Right lung (tissue), 5 donors: ENCODE measurements around the gene GALNT12. TPM values are rescaled to one million over a fixed set of nuclear protein-coding genes. Genes with fewer than 3 reads are reported as not detected.
A peak's percentile ranks its signal among the peaks of the same experiment; 100 is the strongest.

ENCODE experiments used
- DNase-seq, 2 donors: peaks; one replicate each; pipeline ENCODE4 v3.0.0-alpha.2; 2013
- polyA plus RNA-seq, 5 donors: library from polyadenylated mRNA; unstranded; fragments of 120-200 nt; gene quantifications; one replicate each; pipeline versions ENCODE4 v1.2.1 to v1.2.3, GENCODE V29; 2013; ENCODE audit warnings: inconsistent platforms in 1 of 5, low replicate concordance in 1 of 5; ENCODE audit not compliant: insufficient read length in 5 of 5, insufficient read depth in 1 of 5

Gene GALNT12
- polyA plus RNA-seq, 5 donors = 16.2 to 22.1 (median 21.0) TPM

DNA sequence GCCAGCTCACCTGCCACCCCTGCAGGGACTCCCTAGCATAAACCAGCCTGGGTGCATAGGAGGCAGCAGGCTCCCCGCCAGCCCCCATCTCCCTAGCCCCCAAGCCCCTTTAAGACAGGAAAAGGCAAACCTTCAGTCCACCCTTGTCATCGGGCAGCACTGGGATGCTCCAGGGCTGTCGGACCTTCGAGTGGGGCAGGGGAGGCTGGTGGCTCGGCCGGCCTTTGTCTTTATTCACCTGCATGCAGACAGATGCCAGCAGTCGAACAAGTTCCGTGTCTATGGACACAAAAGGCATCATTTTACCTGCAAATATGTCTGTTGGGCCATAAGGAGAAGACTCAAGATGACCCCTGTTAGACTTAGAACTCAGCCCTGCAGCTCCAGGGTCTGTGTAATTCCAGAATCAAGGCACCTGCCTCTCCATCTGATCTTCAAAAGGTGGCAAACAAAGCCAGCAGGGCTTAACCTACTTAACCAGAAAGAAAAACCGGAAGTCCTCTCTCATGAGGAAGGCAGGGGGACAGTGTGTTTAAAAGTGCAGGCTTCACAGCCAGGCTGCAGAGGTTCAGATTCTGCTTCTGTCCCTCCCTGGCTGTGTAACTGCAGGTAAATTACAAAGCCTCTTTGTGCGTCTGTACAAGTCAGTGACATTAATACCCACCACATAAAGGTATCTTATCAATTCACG lies 27.3 kb upstream of the GALNT12 start:
- DNase-seq = no peak

DNA sequence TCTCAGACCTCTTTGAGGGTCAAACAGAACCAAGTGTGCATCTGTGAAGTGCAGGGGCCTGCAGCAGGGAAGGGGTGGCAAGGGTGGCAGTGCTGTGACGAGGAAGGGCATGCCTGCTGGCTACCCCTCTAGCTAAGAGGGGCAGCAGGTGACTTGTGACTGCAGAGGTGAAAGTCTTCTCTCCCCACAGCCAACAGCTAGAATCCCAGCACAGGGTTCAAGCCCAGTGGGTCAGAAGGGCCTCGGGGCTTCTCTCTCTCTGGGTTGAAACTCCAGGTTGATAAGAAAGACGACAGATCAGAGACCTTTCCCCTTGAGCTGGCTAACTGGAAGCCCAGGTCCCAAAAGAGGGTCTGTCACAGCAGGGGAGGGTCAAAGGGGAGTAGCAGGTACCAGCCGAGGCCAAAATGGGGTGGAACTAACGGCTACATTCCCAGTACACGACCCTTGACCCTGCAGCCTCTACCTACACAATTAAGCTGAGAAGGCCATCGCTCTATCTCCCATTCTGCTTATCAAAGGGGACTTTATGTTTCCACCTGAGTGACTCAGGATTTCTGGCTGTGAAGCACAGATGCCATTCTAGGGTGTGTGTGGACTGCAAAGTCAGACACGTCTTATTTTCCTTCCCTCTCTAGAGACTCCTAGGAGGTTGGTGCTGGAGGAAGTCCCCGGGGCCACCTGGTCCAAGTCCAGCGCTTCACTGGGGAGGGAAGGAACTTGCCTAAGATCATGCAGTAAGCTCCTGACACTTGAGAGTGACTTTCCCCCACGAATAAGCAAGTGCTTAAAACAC lies 25.7 kb upstream of the GALNT12 start:
- no peak for DNase-seq

DNA sequence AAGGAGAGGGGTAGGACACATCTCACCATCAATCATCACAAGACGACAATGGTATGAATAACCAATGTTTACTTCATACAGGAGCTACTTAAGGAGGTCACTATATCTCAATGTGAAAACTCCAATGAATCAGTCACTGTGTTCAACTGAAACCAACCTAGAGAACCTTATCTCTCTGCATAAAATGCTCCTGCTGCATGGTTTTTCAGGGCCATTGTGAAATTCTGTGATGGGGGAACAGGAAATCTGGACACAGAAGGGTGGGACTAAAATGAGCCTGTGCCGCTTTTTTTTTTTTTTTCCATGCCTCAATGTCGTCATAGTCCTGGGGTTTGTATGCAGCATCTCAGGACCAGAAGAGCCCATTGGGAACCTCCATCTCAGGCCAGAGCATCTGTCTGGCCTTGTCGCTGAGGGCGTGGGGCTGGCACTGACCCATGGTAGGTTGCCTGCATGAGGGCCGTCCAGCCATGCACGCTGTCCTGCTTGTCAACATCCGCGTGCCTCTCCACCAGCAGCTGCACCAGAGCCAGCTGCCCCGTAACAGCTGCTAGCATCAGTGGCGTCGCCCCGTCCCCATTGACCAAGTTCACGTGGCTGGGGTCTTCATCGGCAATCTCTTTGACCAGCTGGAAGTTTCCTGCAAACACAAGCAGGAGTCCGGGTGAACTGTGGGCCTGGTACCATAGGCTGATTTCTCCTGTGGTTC lies 23.8 kb upstream of the GALNT12 start:
- DNase-seq = no peak

DNA sequence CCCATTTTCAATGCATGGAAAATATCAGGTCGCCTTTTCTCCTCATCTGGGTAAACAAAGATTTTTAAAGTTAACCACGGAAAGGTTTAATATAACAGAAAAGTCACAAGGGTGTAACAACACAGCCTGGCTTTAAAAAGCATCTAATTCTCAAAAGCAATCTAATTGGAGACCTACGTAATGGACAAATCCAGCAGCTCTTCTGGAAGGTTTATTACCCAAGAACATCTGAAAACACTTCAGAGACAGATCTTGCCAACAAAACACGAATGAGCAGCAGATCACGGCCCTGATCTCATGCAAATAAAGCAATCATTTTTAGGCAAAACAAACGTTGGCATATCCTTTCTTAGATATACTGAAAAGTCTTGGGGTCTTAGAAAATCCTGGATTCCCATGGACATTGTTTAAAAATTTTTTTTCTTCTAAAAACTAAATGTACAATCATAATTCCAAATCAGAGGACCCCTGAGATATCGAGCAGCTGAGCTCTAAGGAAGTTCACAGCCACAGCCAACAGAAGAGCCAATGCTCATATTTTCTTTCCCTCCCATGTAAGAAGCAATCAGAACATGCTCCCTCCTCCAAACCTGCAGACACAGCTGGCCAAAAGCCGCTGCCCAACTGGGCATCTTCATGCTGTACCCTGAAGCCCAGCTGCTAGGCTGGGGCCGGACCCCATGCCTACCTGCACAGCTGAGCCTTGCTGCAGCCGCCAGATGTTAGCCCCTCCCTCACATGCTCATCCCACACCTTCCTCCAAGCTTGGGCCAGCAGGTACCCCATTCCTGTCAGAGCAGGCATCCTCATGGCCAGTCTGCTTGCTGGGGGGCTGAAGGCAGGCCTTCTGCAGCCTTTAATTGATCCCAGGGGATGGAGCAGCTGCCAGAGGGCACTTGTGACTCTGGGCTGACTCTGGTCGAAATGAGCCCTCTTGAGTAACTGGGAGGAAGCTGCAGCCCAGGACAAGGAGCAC lies 22.4 kb upstream of the GALNT12 start:
- no peak for DNase-seq

DNA sequence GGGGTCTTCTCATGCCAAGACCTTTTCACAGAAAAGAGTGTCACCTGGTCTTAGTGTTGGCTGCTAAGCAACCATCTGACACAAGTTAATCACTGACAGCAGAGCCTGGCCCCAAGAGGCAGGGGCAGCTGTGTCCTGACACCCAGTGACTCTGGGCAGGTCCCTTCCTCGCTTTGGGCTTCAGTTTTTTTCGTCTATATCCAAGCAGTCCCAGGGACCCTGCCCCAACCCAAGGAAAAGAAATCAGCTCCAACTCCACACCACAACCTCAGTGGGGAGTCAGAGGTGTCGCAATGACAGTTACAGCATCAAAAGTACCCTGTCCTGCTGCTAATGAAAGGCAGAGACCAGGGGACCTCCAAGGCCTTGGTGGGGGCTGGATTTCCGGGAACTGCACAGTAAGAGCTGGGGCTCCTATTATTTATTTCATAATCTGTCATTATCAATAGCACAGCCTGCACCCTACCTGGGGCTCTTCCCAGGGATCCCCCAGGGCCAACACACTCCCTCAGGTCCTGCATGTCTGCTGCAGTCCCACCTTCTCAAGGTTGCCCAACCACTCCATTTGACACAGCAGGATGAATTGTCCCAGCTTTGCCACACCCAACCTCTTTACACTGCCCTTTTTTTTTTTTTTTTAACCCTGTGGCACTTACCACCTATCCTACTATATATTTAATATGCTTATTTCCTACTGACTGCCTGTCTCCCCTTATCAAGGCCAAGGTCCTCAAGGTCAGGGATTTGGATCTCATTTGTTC lies 20.5 kb upstream of the GALNT12 start:
- DNase-seq = no peak

DNA sequence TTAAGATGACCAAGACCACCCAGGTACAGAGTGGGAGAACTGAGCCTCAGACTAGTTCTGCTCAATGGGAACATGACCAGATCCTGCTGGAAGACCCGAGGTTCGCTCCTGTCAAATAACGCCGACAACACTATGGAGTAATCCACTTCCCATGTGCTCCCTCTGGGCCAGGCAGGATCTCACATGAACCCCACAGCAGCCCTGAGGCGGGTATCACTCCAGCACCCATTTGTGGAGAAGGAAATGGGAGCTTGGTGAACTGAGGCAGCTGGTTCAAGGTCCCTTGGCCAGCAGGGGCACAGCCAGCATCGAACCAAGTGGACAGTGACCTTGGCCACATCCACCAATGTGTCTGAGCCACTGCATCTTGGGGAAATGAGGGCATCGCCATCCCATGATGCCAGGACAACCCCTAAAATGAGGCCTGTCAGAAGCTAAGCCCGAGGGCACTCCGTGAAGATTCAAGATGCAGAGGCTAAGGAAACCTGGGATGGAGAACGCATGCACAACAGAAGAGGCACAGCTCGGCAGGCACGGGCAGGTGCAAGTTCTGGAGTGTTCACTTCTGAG lies 19.6 kb upstream of the GALNT12 start:
- DNase-seq = no peak

DNA sequence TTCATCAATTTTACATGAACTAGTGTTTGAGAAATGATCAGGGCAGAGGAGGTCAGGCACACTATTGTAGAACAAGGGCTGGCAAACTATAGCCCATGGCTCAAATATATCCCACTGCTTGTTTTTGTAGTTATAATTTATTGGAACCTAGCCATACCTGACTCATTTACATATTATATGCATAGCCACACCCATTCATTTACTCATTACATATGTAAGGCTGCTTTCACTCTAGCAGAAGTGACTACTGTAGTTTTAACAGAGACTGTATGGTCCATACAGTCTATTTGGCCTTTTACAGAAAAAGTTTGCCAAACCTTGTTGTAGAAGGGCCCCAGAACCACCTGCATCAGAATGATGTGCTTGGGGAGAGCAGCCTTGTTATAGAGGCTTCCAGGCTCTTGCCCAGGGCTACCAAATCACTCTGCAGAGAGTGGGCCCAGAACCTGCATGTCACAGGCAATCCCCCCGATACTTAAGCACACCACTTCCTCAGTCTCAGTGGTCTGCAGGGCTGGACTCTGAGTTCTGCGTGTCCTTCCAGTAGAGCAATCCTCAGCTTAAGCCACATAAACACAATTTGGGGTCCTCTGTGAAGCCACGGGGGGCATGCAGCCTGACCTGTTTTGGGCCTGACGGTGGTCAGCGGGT lies 17.9 kb upstream of the GALNT12 start:
- no peak for DNase-seq

DNA sequence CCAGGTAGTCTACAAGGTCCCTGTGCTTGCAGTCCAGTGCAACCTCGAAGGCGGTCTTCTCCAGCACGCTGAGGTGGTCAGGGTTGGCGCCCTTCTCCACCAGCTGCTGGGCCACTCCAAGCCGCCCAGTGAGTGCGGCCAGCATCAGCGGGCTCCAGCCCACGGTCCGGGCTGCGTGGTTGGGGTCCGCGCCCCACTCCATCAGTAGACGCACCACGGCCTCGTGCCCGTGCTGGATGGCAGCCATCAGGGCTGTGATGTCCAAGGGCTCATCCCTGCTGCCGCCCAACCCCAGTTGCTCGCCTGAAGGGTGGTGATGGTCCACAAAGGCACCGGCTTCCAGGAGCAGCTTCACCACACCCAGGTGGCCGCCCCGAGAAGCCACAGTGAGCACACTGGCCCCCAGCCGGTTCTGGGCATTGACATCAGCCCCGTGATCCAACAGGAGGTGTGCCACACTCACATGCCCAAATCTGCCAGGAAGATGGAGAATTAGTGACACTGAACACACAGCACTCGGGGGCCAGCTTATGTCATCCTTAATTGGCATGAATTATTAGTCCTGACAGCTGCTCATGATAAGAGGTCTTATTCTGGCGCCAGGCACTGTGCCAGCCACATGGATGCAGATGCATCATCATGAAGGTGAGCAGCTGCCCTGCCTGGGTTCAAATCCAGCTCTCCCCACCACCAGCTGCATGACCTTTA lies 17.2 kb upstream of the GALNT12 start:
- no peak for DNase-seq

DNA sequence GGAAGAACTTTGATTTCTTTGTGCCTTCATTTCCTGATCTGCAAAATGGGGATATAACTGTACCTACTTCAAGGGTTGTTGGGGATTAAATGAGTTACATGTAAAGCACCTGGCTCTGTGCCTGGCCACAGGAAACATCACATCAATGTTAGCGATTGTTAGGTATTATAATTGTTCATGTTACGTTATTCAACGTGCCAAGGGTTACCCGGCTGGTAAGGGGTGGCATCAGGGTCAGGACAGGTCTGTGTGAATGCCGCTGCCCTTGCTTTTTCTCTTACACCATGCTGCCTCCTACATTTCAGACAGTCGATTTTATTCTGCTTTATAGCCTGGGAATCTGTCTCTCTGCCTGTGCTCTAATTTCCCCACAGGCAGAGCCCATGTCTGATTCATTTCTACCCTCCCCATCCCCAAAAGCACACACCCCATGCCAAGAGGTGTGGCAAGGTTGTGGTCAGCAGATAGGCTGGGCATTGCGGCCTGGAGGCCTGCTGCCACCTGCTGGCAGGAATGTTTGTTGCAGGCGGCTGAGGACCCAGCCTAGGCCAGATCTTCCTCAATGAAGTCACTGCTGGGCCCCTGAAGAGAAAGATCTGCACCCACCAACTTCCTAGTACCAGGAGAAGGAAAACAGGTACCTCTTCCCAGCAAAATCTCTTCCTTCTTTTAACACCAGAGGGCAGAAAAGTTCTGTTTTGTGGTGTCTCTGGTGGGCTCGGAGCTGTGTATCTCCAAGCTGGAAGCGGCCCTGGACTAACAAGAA lies 16.4 kb upstream of the GALNT12 start:
- DNase-seq = peak; percentile 73 to 75

DNA sequence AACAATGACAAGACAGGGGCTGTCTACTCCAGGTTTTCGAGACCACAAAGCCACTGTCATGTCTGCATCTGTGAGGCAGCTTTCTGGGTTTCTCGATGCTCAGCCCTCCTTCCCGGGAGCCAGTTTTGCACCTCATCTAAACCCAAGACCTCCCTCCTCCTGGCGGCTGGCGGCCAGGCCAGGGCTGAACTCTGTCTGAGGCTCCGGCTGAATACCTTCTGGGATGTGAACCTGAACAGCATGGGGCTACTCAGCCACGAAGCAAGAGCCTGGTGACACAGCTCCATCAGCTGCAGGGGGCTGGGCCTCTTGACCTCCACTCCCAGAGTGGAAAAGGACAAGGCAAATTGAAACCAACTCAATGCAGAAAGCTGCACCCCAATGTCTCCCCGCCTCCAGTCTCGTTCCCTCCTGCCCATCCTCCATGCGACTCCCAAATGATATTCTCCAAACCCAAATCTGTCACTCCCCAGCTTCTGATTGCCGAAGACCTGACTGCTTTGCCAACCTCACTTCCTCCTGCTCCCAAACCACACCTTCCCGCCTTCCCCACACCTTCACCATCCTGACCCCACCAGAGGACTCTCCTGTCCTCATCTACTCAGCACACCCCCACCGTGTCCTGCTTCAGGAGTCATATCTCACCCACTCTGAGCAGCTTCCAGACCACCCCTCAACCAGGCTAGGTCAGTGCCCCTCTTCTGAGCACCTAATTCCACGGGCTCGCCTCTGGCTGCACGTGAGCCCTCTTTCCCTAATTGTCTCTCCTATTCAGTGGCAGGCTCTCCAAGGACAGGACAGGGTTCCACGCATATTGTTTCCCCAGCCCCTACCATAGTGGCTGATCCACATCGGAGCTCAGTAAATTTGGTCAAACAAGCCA lies 15.6 kb upstream of the GALNT12 start:
- no peak for DNase-seq

DNA sequence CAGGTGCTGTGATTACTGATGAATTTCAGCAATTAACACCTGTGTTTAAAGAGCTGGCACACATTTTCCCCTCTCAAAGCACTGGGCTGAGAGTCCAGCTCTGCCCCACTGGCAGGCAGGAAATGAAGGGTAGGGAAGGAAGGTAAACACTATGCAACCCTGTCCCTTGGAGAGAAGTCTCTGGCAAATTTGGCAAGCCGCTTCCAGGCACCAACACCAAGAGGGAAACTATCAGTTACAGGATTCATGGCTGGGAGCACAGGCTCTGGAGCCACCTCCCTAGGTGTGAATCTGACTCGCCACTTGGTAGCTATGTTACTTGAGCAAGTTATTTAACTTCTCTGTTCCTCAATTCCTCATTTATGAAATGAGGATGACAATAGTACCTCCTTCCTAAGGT lies 14.4 kb upstream of the GALNT12 start:
- DNase-seq = no peak

DNA sequence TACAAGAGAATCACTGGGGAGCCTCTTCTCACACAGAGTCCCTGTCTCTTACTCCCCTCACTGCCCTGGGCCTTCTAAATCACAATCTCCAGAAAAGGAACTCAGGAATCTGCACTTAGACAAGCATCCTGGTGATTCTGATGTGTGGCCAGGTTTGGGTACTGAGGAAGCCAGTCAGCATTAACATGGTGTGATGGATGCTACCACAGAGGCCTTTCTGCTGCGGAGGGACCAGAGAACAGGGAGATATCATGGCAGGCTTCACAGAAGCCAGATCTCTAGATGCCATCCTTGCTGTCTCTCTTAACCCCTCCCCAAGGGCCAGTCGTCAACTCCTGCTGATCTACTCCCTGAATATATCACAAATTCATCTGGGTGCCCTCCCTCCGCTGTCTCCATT lies 12.7 kb upstream of the GALNT12 start:
- DNase-seq = no peak

DNA sequence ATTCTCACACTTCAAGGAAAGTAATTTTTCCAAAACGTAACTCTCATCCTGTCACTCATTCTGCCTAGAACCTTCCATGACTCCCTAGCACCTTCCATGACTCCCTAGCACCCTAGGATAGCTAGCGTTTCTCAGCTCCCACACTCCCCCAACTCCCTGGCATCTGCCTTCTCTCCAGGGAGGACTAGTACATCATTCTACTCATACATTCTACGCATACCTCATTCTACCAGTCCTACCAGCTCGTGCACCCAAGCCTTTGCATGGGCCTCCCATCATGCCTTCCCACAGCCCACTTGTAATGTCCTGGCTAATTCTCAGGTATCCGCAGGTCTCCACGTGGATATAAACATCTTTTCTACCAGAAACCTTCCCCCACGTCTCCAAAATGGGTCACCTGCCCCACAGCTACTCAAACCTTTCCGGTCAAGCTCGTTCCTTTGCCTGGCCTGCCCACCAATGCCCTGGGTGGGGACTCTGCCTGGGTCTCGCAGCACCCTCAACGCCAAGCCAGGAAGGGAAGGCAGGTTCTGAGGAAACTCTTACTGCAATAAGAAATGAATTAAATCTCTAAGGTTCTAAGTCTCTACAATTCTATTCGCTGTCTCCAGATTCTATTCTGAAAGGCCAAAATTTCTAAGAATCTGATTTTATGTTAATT lies 12.0 kb upstream of the GALNT12 start:
- no peak for DNase-seq

DNA sequence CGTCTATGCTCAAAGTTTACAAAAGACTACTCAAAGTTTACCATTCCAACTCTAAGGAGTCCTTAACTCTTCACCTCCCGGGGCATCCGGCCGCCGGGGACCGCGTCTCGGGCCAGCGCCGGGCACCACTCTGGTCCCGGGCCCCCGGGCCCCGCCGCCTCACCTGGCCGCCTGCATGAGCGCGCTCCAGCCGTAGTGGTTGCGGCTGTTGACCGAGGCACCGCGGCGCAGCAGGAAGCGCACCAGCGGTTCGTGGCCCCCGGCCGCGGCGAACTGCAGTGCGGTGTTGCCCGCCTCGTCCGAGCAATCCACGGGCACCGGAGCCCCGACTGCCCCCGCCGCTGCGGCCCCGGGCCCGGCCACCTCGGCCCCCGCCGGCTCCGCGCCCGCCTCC lies 11.5 kb upstream of the GALNT12 start:
- no peak for DNase-seq

DNA sequence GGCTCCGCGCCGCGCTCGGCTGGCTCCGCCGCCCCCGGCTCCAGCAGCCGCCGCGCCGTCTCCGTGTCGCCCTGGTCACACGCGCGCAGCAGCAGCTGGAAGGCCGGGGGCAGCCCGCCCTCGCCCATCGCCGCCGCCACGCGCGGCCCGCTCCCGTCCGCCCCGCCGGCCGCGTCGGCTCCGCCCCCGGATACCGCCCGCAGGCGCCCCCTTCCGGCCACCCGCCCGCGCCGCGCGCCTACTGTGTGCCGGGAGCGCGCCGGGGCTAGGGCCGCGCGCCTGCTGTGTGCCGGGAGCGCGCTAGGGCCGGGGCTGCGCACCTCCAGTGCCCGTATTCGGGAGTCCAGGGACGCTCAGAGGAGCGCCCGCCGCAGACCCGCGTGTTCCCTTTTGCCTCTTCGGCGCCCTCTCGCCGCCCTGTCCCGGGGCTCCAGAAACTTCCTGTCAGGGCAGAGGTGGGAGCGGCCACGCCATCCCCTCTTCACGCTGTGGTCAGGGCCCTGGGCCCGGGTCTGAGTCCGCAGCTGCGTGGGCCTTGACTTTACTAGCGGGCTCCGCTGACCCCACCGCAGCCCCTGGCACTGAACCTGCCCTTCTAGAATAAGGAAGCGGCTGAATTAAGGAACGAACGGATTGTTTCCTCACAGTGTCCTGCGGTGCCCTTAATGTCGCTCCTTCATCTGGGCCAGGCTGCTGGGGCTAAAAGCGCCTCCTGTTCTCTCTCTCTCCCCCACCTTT lies 10.9 kb upstream of the GALNT12 start, which contains the start of gene ANKS6:
TSS of gene ANKS6 (minus strand) at position 192 of the 738 bp plus-strand sequence. CDS start at position 128, 64 bp downstream.
- peak; percentile 79 to 80 for DNase-seq

DNA sequence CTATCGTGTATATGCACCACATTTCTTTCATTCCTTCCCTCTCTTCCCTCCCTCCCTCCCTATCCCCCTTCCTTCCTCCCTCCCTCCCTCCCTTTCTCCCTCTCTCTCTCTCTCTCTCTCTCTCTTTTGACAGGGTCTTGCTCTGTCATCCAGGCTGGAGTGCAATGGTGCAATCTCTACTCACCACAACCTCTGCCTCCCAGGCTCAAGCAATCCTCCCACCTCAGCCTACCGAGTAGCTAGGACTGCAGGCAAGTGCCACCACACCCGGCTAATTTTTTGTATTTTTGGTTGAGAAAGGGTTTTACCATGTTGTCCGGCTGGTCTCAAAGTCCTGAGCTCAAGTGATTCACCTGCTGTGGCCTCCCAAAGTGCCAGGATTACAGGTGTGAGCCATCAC lies 10.0 kb upstream of the GALNT12 start:
- DNase-seq = no peak
